DMS53 (cell line): ENCODE results near the gene OPRL1.
A peak's percentile ranks its signal among the peaks of the same experiment; 100 is the strongest.
"Not testable (repeated sequence)": the region's sequence is repeated elsewhere in the genome, so short reads cannot be mapped to it uniquely, and the experiment has no call there.

Source experiments
- DNase-seq: peaks from one replicate; lab custom pipeline; 2025; lab: John Stamatoyannopoulos, UW

The OPRL1 gene

DNA sequence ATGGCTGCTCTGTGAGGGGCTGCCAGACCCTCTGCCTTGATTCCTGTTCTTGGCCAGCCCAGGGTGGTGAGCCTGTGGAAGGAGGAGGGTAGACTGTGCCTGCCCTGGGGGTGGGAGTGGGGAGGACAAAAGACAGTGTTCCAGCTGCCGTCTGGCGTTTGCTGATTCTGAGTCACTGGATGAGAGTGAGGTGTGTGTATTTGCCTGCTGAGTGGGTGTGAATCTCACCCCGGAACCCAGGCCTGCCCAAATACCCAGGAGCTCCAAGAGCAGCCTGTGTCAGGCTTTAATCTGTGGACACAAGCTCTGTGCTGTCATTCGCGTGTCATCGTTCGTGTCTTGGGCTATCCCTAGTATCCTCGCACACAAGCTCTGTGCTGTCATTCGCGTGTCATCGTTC is 6.9 kb downstream of the OPRL1 start:
- DNase-seq, result peak; percentile 61

DNA sequence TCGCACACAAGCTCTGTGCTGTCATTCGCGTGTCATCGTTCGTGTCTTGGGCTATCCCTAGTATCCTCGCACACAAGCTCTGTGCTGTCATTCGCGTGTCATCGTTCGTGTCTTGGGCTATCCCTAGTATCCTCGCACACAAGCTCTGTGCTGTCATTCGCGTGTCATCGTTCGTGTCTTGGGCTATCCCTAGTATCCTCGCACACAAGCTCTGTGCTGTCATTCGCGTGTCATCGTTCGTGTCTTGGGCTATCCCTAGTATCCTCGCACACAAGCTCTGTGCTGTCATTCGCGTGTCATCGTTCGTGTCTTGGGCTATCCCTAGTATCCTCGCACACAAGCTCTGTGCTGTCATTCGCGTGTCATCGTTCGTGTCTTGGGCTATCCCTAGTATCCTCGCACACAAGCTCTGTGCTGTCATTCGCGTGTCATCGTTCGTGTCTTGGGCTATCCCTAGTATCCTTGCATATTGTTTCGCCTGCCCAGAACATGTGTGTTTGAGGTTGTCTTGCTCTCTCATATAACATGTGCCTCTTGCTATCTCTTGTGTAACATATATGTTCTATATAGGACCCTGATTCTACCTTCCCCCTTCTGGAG is 7.4 kb downstream of the OPRL1 start:
- DNase-seq, result not testable (repeated sequence)

DNA sequence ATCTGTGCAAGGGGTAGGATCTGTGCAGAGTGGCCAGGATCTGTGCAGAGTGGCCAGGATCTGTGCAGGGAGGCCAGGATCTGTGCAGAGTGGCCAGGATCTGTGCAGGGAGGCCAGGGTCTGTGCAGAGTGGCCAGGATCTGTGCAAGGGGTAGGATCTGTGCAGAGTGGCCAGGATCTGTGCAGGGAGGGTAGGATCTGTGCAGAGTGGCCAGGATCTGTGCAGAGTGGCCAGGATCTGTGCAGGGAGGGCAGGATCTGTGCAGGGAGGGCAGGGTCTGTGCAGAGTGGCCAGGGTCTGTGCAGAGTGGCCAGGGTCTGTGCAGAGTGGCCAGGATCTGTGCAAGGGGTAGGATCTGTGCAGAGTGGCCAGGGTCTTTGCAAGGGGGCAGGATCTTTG is 8.7 kb downstream of the OPRL1 start:
- not testable (repeated sequence) for DNase-seq

DNA sequence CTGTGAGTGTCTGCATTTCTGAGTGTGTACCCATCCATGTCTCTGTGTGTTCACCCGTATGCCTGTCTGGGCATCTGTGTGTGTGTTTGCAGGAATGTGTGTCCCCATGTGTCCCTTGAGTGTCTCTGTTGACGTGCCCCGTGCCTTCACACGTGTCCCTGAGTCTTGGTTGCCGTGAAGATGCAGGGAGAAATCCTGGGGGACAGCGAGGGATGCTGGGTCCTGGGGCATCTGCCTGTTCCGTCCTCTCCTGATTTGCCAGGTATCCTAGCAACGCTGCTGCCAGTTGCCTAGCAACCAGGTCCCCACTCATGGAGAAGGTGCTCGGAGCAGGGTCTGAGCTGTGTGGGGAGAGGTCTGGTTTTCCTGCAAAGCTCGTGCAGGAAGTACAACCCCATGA is 10.3 kb downstream of the OPRL1 start:
- peak; percentile 65 for DNase-seq

DNA sequence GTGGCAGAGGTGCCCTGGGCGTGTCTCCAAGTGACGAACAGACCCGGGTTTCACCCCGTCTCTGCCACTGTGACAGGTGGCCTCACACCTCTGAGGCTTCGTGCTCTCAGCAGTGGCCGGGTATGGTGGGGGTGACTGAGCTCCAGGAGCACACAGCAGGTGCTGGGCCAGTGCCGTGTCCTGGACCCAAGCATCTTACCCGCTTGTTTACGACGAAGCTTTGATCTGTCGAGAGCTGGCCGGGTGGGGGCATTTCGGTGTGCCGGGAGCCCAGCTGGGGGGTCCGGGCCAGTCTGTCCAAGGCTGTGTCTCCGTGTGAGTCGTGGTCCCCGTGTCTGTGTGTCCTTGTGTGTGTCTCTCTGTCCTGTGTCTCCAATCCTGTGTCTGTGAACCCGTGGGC is 11.5 kb downstream of the OPRL1 start:
- DNase-seq, result no peak

DNA sequence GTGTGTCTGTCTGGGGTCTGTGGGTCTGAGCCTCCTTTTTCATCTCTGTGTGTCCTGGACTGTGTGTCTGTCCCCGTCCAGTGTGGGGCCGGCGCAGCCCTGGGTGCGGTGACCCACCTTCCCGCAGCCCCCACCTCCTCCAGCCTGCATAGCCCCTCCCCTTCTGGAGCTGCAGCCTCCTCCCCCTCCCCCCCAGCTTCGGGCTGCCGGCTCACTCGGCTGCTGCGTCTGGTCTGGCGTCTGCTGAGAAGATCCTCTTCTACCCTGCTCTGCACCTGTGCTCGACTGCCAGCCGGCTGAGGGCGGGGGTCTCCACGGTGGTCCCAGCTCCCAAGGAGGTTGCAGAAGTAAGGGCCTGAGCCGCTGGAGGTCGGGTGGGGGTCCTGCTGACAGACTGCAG is 11.9 kb downstream of the OPRL1 start:
- DNase-seq, result peak; percentile 35

DNA sequence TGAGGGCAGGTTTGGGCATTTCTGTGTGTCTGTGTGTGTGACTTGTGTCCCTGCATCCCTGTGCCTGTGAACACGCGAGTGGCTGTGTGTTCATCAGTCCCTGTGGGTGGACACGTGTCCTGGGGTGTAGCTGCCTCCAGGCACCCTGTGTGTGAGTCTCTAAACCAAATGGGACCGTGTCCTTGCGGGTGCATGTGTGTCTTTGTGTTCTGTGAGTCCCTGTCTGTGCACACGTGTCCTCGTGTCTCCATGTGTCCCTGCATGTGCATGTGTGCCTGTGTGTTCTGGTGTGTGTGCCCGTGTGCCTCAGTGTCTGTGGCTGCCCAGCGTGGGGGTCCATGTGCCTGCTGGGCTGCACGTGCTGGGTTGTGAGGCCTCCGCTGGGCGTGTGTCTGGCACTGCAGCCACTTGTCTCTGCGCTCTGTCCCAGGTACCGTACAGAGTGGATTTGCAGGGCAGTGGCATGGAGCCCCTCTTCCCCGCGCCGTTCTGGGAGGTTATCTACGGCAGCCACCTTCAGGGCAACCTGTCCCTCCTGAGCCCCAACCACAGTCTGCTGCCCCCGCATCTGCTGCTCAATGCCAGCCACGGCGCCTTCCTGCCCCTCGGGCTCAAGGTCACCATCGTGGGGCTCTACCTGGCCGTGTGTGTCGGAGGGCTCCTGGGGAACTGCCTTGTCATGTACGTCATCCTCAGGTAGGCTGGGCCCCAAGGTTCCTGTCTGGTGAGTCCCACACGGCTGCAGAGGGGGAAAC is 12.6 kb downstream of the OPRL1 start:
- peak; percentile 61 for DNase-seq

DNA sequence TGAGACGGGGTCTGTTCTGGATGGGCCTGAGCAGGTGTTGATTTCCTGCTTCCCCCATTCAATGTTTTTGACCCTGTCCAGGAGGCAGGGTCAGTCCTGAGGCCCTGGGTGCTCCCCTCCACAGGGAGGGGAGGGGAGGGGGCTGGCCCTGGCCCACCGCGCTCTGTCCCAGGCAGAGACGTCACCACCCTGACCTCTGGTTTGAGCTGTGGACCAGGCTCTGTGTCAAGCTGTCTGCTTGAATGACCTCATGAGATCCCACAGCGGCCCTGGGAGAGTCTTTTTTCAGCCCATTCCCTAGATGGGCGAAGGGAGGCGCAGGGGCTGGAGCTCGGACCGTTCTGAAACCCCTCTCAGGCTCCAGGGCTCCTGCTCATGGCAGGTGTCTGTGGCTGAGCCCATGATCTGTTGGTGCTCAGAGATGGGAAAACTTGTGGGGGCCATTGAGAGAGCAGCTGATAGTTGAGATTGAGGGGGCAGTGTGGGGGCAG is 13.2 kb downstream of the OPRL1 start:
- peak; percentile 76 for DNase-seq

DNA sequence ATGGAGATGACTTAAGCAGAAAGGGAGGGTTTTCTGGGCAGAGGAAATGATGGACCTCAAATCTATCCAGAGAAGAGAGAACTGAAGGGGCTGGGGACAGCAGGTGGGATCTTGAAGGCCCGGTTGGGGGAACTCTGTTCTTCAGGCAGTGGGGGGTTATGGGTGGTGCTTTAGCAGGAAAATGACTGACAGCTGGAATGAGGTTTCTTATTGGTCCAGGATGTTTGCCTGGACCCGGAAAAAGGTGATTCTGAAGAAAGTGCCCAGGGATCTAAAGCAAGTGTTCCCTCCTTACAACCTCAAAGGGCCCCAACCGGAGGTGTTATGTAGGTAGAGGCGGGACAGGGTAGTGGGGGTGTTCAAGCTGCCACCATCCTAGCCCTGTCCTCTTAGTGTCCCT is 15.6 kb downstream of the OPRL1 start:
- no peak for DNase-seq

DNA sequence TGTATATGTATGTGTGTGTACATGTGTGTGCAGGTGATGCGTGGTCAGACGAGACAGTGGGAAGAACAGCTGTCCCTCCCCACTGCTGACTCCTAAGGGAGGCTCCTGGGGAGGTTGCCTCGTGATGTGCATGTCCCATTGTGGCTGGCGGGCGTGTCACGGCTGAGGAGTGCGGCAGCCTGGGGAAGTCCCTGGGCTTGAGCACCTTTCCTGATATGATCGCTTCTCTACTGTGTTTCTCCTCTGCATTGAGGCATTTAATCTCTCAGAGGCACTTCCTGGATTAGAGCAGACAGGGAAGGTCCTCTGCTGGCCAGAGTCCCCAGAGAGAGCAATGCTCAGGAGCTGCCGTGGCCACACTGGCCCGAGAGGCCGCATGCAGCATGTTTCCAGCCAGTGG is 16.0 kb downstream of the OPRL1 start:
- DNase-seq, result peak; percentile 41

DNA sequence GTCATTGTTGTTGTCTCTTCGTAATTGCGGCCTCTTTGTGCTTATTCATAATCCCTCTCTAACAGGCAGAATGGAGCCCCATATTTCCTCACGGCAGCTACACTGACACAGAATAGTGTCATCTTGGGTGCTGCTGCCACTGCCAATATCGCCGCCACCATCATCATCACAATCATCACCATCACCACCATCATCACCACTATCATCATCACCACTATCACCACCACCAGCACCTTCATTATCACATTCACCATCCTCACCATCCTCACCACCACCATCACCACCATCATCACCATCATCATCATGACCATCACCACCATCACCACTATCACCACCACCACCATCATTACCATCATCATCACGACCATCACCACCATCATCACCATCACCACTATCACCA is 16.7 kb downstream of the OPRL1 start:
- no peak for DNase-seq

DNA sequence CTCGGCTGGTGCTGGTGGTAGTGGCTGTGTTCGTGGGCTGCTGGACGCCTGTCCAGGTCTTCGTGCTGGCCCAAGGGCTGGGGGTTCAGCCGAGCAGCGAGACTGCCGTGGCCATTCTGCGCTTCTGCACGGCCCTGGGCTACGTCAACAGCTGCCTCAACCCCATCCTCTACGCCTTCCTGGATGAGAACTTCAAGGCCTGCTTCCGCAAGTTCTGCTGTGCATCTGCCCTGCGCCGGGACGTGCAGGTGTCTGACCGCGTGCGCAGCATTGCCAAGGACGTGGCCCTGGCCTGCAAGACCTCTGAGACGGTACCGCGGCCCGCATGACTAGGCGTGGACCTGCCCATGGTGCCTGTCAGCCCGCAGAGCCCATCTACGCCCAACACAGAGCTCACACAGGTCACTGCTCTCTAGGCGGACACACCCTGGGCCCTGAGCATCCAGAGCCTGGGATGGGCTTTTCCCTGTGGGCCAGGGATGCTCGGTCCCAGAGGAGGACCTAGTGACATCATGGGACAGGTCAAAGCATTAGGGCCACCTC is 18.7 kb downstream of the OPRL1 start:
- no peak for DNase-seq

DNA sequence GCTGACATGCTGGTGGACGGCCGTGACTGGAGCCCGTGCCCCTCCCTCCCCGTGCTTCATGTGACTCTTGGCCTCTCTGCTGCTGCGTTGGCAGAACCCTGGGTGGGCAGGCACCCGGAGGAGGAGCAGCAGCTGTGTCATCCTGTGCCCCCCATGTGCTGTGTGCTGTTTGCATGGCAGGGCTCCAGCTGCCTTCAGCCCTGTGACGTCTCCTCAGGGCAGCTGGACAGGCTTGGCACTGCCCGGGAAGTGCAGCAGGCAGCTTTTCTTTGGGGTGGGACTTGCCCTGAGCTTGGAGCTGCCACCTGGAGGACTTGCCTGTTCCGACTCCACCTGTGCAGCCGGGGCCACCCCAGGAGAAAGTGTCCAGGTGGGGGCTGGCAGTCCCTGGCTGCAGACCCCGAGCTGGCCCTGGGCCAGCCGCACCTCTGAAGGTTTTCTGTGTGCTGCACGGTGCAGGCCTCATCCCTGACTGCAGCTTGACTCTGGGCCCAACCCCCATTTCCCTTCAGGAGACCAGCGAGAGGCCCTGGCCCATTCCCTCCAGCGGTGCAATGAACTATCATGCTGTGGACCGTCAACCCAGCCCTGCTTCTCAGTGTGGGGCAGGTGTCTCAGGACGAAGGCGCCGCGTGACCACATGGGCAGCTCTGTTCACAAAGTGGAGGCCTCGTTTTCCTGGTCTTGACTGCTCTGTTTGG is 19.4 kb downstream of the OPRL1 start:
- DNase-seq, result no peak

DNA sequence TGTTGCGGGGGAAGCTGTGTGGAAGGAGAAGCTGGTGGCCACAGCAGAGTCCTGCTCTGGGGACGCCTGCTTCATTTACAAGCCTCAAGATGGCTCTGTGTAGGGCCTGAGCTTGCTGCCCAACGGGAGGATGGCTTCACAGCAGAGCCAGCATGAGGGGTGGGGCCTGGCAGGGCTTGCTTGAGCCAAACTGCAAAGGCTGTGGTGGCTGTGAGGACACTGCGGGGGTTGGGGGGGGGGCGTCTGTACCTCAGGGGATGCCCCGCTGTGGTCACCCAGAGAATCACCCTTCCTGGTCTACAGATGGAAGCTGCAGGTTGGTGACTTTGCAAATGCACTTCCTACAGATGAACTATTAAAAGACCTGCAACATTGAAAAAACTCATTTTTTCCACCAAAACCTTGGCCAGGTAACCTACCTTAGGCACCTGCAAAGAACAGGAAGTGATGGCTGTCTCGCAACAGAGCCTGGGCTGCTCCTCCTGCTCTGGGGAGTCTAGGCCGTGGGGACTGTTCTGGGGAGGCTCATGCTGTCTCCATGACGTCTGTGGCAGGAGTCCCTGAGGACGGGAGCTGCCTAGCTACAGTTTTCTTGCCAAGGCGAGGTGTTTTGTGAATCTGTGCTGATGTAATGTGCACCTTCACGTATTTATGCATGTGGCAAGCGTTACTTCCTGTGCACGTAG is 20.1 kb downstream of the OPRL1 start:
- DNase-seq, result no peak

DNA sequence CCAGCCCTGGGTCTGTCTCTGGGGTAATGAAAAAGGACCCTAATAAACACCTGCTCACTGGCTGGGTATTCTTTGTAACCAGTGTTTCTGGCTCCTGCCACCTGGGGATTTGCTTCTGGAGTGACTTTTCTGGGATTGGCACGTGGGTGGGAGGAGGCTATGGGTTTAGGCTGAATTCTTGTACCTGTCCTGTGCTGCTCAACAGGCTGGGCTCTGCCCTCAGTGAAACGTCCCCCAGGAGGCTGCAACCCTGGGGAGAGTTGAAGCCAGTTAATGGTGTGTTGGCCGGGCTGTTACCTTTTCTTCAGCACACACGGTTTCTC is 20.6 kb downstream of the OPRL1 start:
- no peak for DNase-seq

DNA sequence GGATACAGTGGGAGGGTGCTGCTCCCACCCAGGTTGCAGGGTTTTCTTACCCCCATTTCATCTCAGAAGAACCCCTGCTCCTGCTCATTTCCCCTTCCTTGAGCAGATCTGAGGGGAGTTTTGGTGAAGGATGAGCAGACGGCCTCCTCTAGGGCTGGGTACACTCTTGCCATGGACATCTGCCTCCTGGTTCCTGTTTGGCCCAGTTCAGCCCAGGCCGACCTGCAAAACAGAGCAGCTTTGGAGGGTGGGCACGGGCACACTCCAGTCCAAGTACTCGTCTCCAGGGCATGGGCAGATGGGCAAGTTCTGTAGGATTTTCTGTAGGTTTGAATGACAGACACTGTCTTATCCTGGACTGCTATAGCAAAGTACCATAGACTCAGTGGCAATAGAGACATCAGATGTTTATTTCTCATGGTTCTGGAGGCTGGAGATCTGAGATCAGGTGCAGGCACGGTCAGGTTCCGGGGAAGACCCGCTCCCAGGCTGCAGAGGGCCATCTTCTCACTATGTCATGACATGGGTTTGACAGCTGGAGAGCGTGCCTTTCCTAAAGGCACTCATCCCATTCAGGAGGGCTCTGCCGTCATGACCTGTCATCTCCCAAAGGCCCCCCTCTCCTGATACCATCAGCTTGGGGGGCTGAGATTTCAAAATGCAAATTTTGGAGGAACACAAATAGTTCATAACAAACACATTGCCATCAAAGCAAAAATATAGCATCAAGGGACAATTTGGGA is 21.2 kb downstream of the OPRL1 start:
- DNase-seq, result no peak

DNA sequence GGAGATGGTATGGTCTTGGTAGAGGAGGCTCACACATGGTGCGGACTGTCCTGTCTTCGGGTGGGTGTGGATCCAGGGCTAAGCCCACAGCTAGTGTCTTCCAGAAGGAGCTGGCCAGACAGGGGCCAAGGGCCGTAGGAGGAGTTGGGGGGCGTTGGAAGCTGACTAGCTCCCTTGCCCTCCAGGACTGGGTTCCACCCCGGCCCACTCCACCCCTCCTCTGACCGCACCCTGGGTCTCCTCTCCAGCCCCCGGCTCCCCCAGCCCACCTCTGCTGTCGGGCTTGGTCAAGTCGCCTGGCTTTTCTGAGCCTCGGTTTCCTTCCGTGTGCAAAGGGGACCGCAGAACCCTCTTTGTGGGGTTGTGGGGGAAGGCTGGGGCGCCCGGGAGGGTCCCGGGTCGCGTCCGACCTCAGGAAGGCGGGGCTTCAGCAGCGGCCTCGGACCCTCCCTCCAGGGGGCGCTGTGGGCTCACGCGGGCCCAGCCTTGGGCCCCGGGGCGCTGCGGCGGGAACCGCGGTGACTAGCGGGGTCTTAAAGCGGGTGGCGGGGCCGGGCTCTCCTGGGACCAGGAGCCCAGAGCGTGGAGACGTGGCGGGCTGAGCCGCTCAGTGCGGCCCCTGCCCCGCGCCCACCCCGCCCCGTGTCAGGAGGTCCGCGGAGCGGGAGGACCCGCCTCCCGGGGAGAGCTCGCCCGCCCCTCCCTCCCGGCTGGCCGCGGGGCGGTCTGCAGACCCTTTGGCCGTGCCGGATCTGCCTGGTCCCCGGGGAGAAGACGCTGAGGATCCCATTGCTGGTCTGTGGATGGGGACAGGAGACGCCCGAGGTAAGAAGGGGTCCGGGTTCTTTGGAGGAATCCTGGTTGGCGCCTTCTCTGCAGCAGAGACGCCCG is 22.1 kb downstream of the OPRL1 start:
- peak; percentile 71 for DNase-seq

DNA sequence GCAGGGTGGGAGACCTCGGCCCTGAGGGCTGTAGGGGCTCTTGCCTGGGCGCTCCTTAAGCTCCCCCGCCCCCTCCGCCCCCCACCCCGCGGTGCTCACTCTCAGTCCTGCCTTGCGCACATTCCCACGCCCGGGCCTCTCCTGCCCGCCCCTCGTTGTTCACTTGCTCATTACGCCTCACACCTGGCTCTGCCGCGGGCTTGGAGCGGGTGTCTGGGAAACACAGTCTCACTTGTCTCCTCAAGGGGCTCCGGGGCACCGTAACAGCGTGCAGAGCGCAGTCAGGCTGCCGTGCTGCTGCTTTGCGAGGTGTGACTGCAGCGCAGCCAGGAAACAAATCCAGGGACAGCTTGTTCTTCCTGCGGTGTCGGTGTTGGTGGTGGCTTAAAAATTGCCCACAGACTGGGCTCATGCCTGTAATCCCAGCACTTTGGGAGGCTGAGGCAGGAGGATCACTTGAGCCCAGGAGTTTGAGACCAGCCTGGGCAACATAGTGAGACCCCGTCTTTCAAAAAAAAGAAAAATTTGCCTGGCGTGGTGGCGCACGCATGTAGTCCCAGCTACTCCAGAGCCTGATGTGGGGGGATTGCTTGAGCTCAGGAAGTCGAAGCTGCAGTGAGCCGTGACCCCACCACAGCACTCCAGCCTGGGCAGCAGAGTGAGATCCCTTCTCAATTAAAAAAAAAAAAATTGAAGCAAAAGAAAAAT is 22.9 kb downstream of the OPRL1 start:
- peak; percentile 73 for DNase-seq

DNA sequence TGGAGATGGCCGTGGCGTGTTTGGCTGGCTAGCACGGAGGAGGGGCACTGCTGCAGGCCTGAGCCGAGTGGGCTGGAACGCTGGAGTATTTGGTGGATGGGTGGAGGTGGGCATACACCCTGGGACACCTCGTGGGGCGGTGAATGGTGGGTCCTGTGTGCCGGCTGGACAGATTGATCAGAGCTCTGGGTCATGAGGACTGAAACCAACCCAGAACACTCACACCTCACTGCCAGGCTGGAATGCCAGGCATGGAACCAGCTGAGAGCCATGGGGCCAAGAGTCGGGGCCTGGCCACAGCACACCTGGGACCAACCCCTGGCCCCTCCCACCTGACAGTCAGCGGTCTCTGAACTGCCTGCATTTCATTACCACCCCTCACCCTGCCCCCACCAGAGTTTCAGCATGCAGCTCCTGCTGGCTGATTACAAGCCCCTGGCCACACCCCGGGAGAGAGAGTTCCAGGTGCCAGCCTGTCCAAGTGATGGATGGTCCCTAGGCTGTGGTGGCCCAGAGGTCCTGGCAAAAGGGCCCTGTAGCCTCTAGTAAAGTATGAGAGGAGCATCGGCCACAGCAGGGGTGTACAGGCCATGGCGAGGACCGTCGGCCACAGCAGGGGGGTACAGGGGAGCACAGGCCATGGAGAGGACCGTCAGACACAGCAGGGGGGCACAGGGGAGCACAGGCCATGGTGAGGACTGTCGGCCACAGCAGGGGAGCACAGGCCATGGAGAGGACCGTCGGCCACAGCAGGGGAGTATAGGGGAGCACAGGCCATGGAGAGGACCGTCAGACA is 24.2 kb downstream of the OPRL1 start:
- no peak for DNase-seq
